H1 (cell line): Measurements from ENCODE around the gene NCK1. TPM values are rescaled to one million over a fixed set of nuclear protein-coding genes. Genes with fewer than 3 reads are reported as not detected.
"Not testable (repeated sequence)": the region's sequence is repeated elsewhere in the genome, so short reads cannot be mapped to it uniquely, and the experiment has no call there.

ENCODE experiments used
- CTCF ChIA-PET: fragments of 300-600 bp; sonication (Branson Sonifier 250); formaldehyde crosslinking; loops from one replicate; lab custom pipeline; 2021; ENCODE audit not compliant: partially characterized antibody; lab: Charles Lee
- POLR2A ChIA-PET: fragments of 300-600 bp; sonication (Branson Sonifier 250); formaldehyde crosslinking; loops from one replicate; lab custom pipeline; 2021; ENCODE audit warnings: inconsistent platforms; ENCODE audit not compliant: partially characterized antibody; lab: Charles Lee
- DNase-seq, 2 experiments: peaks; one replicate each; pipeline versions ENCODE4 v3.0.0 to v3.0.0-alpha.2; 2010 to 2022; ENCODE audit warnings: low spot score in 2 of 2, low read depth in 1 of 2, mixed read lengths in 1 of 2
- FAIRE-seq: peaks from 2 replicates; lab custom pipeline; 2011; peaks lifted over from hg19 to GRCh38; lab: Jason Lieb, UNC
- H2AFZ ChIP-seq: 2 replicates; pipeline ENCODE4 v1.8.1; 2012; ENCODE audit warnings: low read length, inconsistent platforms
- H2AK5ac ChIP-seq: 2 replicates; pipeline ENCODE4 v1.6.1; 2013; ENCODE audit warnings: low read depth, low read length
- H2BK120ac ChIP-seq: replicated peaks from 2 replicates; pipeline ENCODE3; 2013; ENCODE audit warnings: low read depth, low read length, inconsistent platforms
- H2BK12ac ChIP-seq: 2 replicates; pipeline ENCODE4 v1.6.1; 2013; ENCODE audit warnings: low read depth, low read length
- H2BK15ac ChIP-seq: 2 replicates; pipeline ENCODE4 v1.6.1; 2013; ENCODE audit warnings: low read length
- H2BK20ac ChIP-seq: 2 replicates; pipeline ENCODE4 v1.6.1; 2013; ENCODE audit warnings: low read length
- H2BK5ac ChIP-seq: 2 replicates; pipeline ENCODE4 v1.6.1; 2013; ENCODE audit warnings: low read depth, low read length
- H3K14ac ChIP-seq: 2 replicates; pipeline ENCODE4 v1.6.1; 2013; ENCODE audit warnings: inconsistent platforms; ENCODE audit not compliant: insufficient read length
- H3K18ac ChIP-seq: 2 replicates; pipeline ENCODE4 v1.6.1; 2013; ENCODE audit warnings: low read length; ENCODE audit errors: extremely low read depth
- H3K23ac ChIP-seq: 2 replicates; pipeline ENCODE4 v1.6.1; 2013; ENCODE audit warnings: inconsistent platforms; ENCODE audit not compliant: insufficient read length
- H3K23me2 ChIP-seq: 2 replicates; pipeline ENCODE4 v1.6.1; 2013; ENCODE audit warnings: low read depth, low read length
- H3K27ac ChIP-seq: 2 replicates; pipeline ENCODE4 v1.6.1; 2011; ENCODE audit warnings: low read depth, low read length, inconsistent platforms
- H3K27me3 ChIP-seq, 4 experiments: replicated peaks in 1 of 4; 1 replicate in 1 of 4; 2 replicates in 3 of 4; pipeline versions ENCODE4 v1.6.1 to v1.8.1; 2011 to 2013; ENCODE audit warnings: low read length in 3 of 4, mild to moderate bottlenecking in 3 of 4, inconsistent platforms in 2 of 4, mixed read lengths in 2 of 4, moderate library complexity in 1 of 4; ENCODE audit not compliant: control insufficient read depth in 3 of 4, insufficient read depth in 3 of 4; ENCODE audit errors: extremely low read depth in 1 of 4
- H3K36me3 ChIP-seq, 4 experiments: 2 replicates each; pipeline versions ENCODE4 v1.6.1 to v1.8.1; 2011 to 2013; ENCODE audit warnings: mild to moderate bottlenecking in 4 of 4, low read length in 3 of 4, moderate library complexity in 2 of 4, control low read depth in 1 of 4, inconsistent platforms in 1 of 4; ENCODE audit not compliant: insufficient read depth in 4 of 4, control insufficient read depth in 2 of 4
- H3K4ac ChIP-seq: replicated peaks from 2 replicates; pipeline ENCODE3; 2013; ENCODE audit warnings: low read length, low read depth, mixed read lengths, inconsistent platforms; ENCODE audit not compliant: insufficient read length
- H3K4me1 ChIP-seq, 4 experiments: replicated peaks in 1 of 4; 1 replicate in 1 of 4; 2 replicates in 3 of 4; pipeline versions ENCODE4 v1.6.1 to v1.8.1; 2011 to 2013; ENCODE audit warnings: low read length in 3 of 4, inconsistent platforms in 2 of 4, mixed read lengths in 1 of 4; ENCODE audit not compliant: insufficient read depth in 4 of 4, control insufficient read depth in 3 of 4
- H3K4me2 ChIP-seq, 2 experiments: 2 replicates each; pipeline versions ENCODE4 v1.6.1 to v1.8.1; 2011 to 2013; ENCODE audit warnings: low read depth in 2 of 2, low read length in 2 of 2, control low read depth in 1 of 2, inconsistent platforms in 1 of 2, mild to moderate bottlenecking in 1 of 2; ENCODE audit not compliant: insufficient read depth in 1 of 2
- H3K4me3 ChIP-seq, 4 experiments: fragments of 200-600, 300-600 bp in 1 of 4; sonication (generic), shearing (Covaris generic), sonication (Bioruptor Twin) in 1 of 4; 2 replicates each; pipeline versions ENCODE4 v1.5.1 to v1.8.1; 2011 to 2016; ENCODE audit warnings: low read length in 4 of 4, low read depth in 3 of 4, control low read depth in 2 of 4, inconsistent platforms in 2 of 4, mild to moderate bottlenecking in 2 of 4, mixed read lengths in 1 of 4, moderate library complexity in 1 of 4; ENCODE audit not compliant: insufficient read depth in 2 of 4; ENCODE audit errors: extremely low read depth in 1 of 4
- H3K56ac ChIP-seq: replicated peaks from 2 replicates; pipeline ENCODE3; 2013; ENCODE audit warnings: low read depth, mild to moderate bottlenecking, mixed read lengths, low read length, inconsistent platforms; ENCODE audit not compliant: insufficient read length
- H3K79me1 ChIP-seq: 2 replicates; pipeline ENCODE4 v1.6.1; 2013; ENCODE audit warnings: low read depth, low read length, control low read depth
- H3K79me2 ChIP-seq, 2 experiments: 2 replicates each; pipeline versions ENCODE4 v1.6.1 to v1.8.1; 2012 to 2013; ENCODE audit warnings: low read length in 2 of 2, mild to moderate bottlenecking in 2 of 2, inconsistent platforms in 1 of 2; ENCODE audit not compliant: insufficient read depth in 2 of 2, control insufficient read depth in 1 of 2
- H3K9ac ChIP-seq, 4 experiments: replicated peaks in 1 of 4; 1 replicate in 1 of 4; 2 replicates in 3 of 4; pipeline versions ENCODE4 v1.6.1 to v1.8.1; 2011 to 2013; ENCODE audit warnings: low read depth in 3 of 4, low read length in 3 of 4, control low read depth in 2 of 4, mild to moderate bottlenecking in 2 of 4, moderate library complexity in 2 of 4, inconsistent platforms in 1 of 4; ENCODE audit errors: extremely low read depth in 1 of 4
- H3K9me3 ChIP-seq, 2 experiments: 2 replicates each; pipeline versions ENCODE4 v1.6.1 to v1.8.1; 2012 to 2013; ENCODE audit warnings: mild to moderate bottlenecking in 2 of 2, moderate library complexity in 2 of 2, control low read depth in 1 of 2, inconsistent platforms in 1 of 2, low read depth in 1 of 2, low read length in 1 of 2, mixed read lengths in 1 of 2; ENCODE audit not compliant: insufficient read depth in 2 of 2
- H4K20me1 ChIP-seq, 2 experiments: replicated peaks in 1 of 2; 2 replicates each; pipeline versions ENCODE3 to v1.8.1; 2011 to 2013; ENCODE audit warnings: inconsistent platforms in 2 of 2, low read length in 2 of 2, mild to moderate bottlenecking in 1 of 2; ENCODE audit not compliant: insufficient read depth in 2 of 2, control insufficient read depth in 1 of 2
- H4K5ac ChIP-seq: 2 replicates; pipeline ENCODE4 v1.6.1; 2013; ENCODE audit warnings: low read length, low read depth, mixed read lengths, inconsistent platforms; ENCODE audit not compliant: insufficient read length
- H4K8ac ChIP-seq: 2 replicates; pipeline ENCODE4 v1.8.0; 2013; ENCODE audit warnings: mild to moderate bottlenecking, moderate library complexity, low read length, inconsistent platforms; ENCODE audit not compliant: insufficient read depth; ENCODE audit errors: extremely low read depth
- H4K91ac ChIP-seq: replicated peaks from 2 replicates; pipeline ENCODE3; 2013; ENCODE audit warnings: low read length, mixed read lengths, inconsistent platforms; ENCODE audit not compliant: insufficient read length
- WGBS, 2 experiments: shearing (Covaris generic) in 1 of 2; methylation state at CpG; one replicate each; pipeline versions ENCODE4 v1.1.6 to v1.1.7; 2013 to 2015; ENCODE audit warnings: low lambda C conversion rate in 2 of 2, mixed read lengths in 2 of 2, inconsistent platforms in 1 of 2, low coverage in 1 of 2, missing lambda C conversion rate in 1 of 2; ENCODE audit not compliant: insufficient replicate concordance in 2 of 2, insufficient coverage in 1 of 2, insufficient read length in 1 of 2; ENCODE audit errors: extremely low coverage in 1 of 2, missing lambda C conversion rate in 1 of 2; 5-methylcytosine and 5-hydroxymethylcytosine counted together
- polyA plus RNA-seq, 7 experiments: library from polyadenylated mRNA; depleted of rRNA in 3 of 7; stranded (reverse) in 5 of 7; unstranded in 2 of 7; fragments of >200 nt in 5 of 7; fragments of 200-250 nt in 2 of 7; gene quantifications; 1 replicate in 5 of 7; 2 replicates in 1 of 7; 4 replicates in 1 of 7; pipeline versions ENCODE4 v1.2.1 to v1.2.3, GENCODE V29; 2011 to 2013; ENCODE audit warnings: missing spikeins in 2 of 7, mixed read lengths in 2 of 7
- total RNA-seq: library from RNA; stranded (reverse); fragmentation: NEBNext Ultra II Directional; extraction: Animal tissue kit (Norgen Biotek cat#: 25700); gene quantifications from 2 replicates; pipeline ENCODE4 v1.2.1, GENCODE V29; 2021

NCK1 gene
- total and polyA plus RNA-seq, 2 of the 8 experiments (the other 6 are each of a cell fraction or from before 2014, with no cell fraction given), result 10.0 to 28.5 TPM

- H4K8ac ChIP-seq, POLR2A ChIA-PET, H3K4ac ChIP-seq, CTCF ChIA-PET, H3K23me2 ChIP-seq, H2BK5ac ChIP-seq, H3K27ac ChIP-seq, H3K9ac ChIP-seq, H3K79me2 ChIP-seq, H2AK5ac ChIP-seq, H3K79me1 ChIP-seq, H3K4me2 ChIP-seq, DNase-seq, H2BK12ac ChIP-seq, H3K36me3 ChIP-seq, H3K4me1 ChIP-seq, H2AFZ ChIP-seq, H4K91ac ChIP-seq, H3K27me3 ChIP-seq, H2BK120ac ChIP-seq, H3K14ac ChIP-seq, FAIRE-seq, H2BK20ac ChIP-seq, H3K18ac ChIP-seq, H3K56ac ChIP-seq, H4K20me1 ChIP-seq, H2BK15ac ChIP-seq, H3K4me3 ChIP-seq, H3K23ac ChIP-seq, H4K5ac ChIP-seq: not testable (repeated sequence)
- H3K9me3 ChIP-seq, result peaks cover 5 to 12% of the 10 kb centered on the region in 2 experiments; a peak in 3 of 4 replicates
- 94% methylated on average over 19 of the region's 39 CpGs; no CpG with 5 or more reads in 1 of the 2 experiments for WGBS, 2 experiments
Measured at GRCh38 chr3:136987398-136987980, 125.5 kb downstream of the NCK1 start.
